Neural cell (in vitro differentiated cells): Measurements from ENCODE around the gene OTOG. TPM values are rescaled to one million over a fixed set of nuclear protein-coding genes. Genes with fewer than 3 reads are reported as not detected.

ENCODE experiments used
- H2AFZ ChIP-seq: fragments of 200-600, 300-800 bp; sonication (generic), shearing (Covaris generic); 2 replicates; pipeline ENCODE4 v1.6.0; 2014; ENCODE audit warnings: low read depth, mild to moderate bottlenecking, antibody characterized with exemption, low read length, moderate library complexity
- H3F3A ChIP-seq: fragments of 200-600 bp; shearing (Covaris generic); 2 replicates; pipeline ENCODE4 v1.6.1; 2016; ENCODE audit warnings: mild to moderate bottlenecking, moderate library complexity, mixed read lengths, antibody characterized with exemption, low read length; ENCODE audit not compliant: insufficient read depth, poor library complexity, severe bottlenecking
- H3K27ac ChIP-seq: fragments of 200-600, 300-800 bp; sonication (generic), shearing (Covaris generic); 2 replicates; pipeline ENCODE4 v1.5.1; 2014; ENCODE audit warnings: mild to moderate bottlenecking, low read length, moderate library complexity
- H3K27me3 ChIP-seq: fragments of 300-800, 200-600 bp; sonication (generic), shearing (Covaris generic); 2 replicates; pipeline ENCODE4 v1.6.0; 2014; ENCODE audit warnings: mild to moderate bottlenecking, low read depth, low read length, moderate library complexity; ENCODE audit not compliant: insufficient read depth
- H3K36me3 ChIP-seq: fragments of 300-800, 200-600 bp; sonication (generic), shearing (Covaris generic); 2 replicates; pipeline ENCODE4 v1.5.1; 2014; ENCODE audit warnings: mild to moderate bottlenecking, antibody characterized with exemption, low read length, moderate library complexity; ENCODE audit not compliant: insufficient read depth
- H3K4me2 ChIP-seq: fragments of 300-800, 200-600 bp; sonication (generic), shearing (Covaris generic); 2 replicates; pipeline ENCODE4 v1.6.0; 2014; ENCODE audit warnings: mild to moderate bottlenecking, low read length
- H3K4me3 ChIP-seq: fragments of 300-800, 200-600 bp; sonication (generic), shearing (Covaris generic); 2 replicates; pipeline ENCODE4 v1.5.1; 2014; ENCODE audit warnings: mild to moderate bottlenecking, low read length, moderate library complexity
- H3K79me2 ChIP-seq: fragments of 200-600 bp; shearing (Covaris generic); replicated peaks from 2 replicates; pipeline ENCODE4 v1.6.0; 2014; ENCODE audit warnings: mild to moderate bottlenecking, low read length, moderate library complexity; ENCODE audit not compliant: insufficient read depth
- H3K9ac ChIP-seq: fragments of 300-800, 200-600 bp; sonication (generic), shearing (Covaris generic); 2 replicates; pipeline ENCODE4 v1.6.1; 2016; ENCODE audit warnings: mild to moderate bottlenecking, low read length, mixed read lengths
- H3K9me2 ChIP-seq: fragments of 200-600 bp; shearing (Covaris generic); 2 replicates; pipeline ENCODE4 v1.6.1; 2016; ENCODE audit warnings: mild to moderate bottlenecking, low read length, mixed read lengths; ENCODE audit not compliant: insufficient read depth
- H3K9me3 ChIP-seq: fragments of 200-600, 300-800 bp; sonication (generic), shearing (Covaris generic); 2 replicates; pipeline ENCODE4 v1.6.1; 2016; ENCODE audit warnings: mild to moderate bottlenecking, mixed run types, low read length, moderate library complexity, mixed read lengths
- H4K20me1 ChIP-seq: fragments of 200-600 bp; shearing (Covaris generic); 2 replicates; pipeline ENCODE4 v1.6.1; 2016; ENCODE audit warnings: mild to moderate bottlenecking, mixed run types; ENCODE audit not compliant: insufficient read depth
- CTCF ChIP-seq: fragments of 450-650 bp; IDR thresholded peaks from 2 replicates; pipeline ENCODE4 v1.5.1; 2014; ENCODE audit warnings: antibody characterized with exemption, mild to moderate bottlenecking, moderate library complexity; ENCODE audit not compliant: poor library complexity, severe bottlenecking
- EP300 ChIP-seq: fragments of 450-650 bp; conservative IDR thresholded peaks from 2 replicates; pipeline ENCODE4 v1.6.1; 2014; ENCODE audit warnings: antibody characterized with exemption, mild to moderate bottlenecking, moderate library complexity; ENCODE audit not compliant: poor library complexity, severe bottlenecking
- EZH2 ChIP-seq: fragments of 200-600, 300-800 bp; shearing (Covaris generic), sonication (generic); IDR thresholded peaks from 2 replicates; pipeline ENCODE4 v1.6.1; 2014; ENCODE audit warnings: antibody characterized with exemption, low read length, borderline replicate concordance, mild to moderate bottlenecking; ENCODE audit not compliant: insufficient read depth, poor library complexity, severe bottlenecking
- MXI1 ChIP-seq: fragments of 450-650 bp; conservative IDR thresholded peaks from 2 replicates; pipeline ENCODE4 v1.6.1; 2014; ENCODE audit warnings: antibody characterized with exemption, mild to moderate bottlenecking; ENCODE audit not compliant: poor library complexity, severe bottlenecking
- POLR2AphosphoS5 ChIP-seq: IDR thresholded peaks from 2 replicates; pipeline ENCODE4 v1.6.1; 2012
- RAD21 ChIP-seq: fragments of 450-650 bp; conservative IDR thresholded peaks from 2 replicates; pipeline ENCODE4 v1.6.1; 2014; ENCODE audit warnings: antibody characterized with exemption, mild to moderate bottlenecking, moderate library complexity
- SMC3 ChIP-seq: fragments of 450-650 bp; conservative IDR thresholded peaks from 2 replicates; pipeline ENCODE4 v1.6.1; 2014; ENCODE audit warnings: antibody characterized with exemption, mild to moderate bottlenecking, moderate library complexity; ENCODE audit not compliant: poor library complexity
- TAF1 ChIP-seq: IDR thresholded peaks from 2 replicates; pipeline ENCODE4 v1.6.1; 2012; ENCODE audit warnings: low read depth
- polyA plus RNA-seq: library from polyadenylated mRNA; depleted of rRNA; stranded (reverse); fragments of >200 nt; gene quantifications from 2 replicates; pipeline ENCODE4 v1.2.3, GENCODE V29; 2014
- TF ChIP-seq, protein P1 (sequence below): IDR thresholded peaks from 2 replicates; pipeline ENCODE4 v1.6.1; 2012; ENCODE audit warnings: borderline replicate concordance

OTOG gene
- polyA plus RNA-seq, 1 donor from 2014 or later, result not detected

DNA sequence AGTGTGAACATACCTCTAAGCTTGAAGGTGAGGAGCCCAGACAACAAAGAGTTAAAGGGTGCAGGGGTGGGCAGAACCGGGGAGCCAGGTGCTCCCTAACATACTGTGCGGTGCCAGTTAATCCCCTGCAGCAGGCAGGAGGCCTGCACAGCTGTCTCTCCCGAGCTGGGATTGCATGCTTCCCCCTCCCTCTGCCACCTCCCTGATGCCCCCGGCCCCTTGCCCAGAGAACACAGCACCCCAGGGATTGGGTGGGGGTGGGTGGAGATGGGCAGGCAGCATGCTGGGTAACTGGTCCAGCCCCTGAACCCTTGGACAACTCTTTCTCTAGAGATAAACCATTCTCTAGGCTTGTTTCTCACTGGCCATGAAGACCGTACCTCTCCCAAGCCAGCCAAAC lies 104.6 kb downstream of the OTOG start:
- Histone ChIP-seq H3K79me2 (no peaks in the 10 kb centered on the region), H3K27ac (no peak overlapping the region), H2AFZ (no peak overlapping the region), H3K4me3 (no peak overlapping the region), H3K9me2 (no peaks in the 10 kb centered on the region), H3K9me3 (no peaks in the 10 kb centered on the region), H3F3A (no peaks in the 10 kb centered on the region), H3K4me2 (no peak overlapping the region), H4K20me1 (no peaks in the 10 kb centered on the region), H3K36me3 (no peaks in the 10 kb centered on the region), H3K9ac (no peak overlapping the region), H3K27me3 (no peaks in the 10 kb centered on the region)
- TF ChIP-seq POLR2AphosphoS5, result no peak

- H3K4me2 ChIP-seq, result no peak overlapping the region
- H4K20me1 ChIP-seq, result no peaks in the 10 kb centered on the region
- H2AFZ ChIP-seq, result no peak overlapping the region
- no peaks in the 10 kb centered on the region for H3K79me2 ChIP-seq
- H3K9me2 ChIP-seq, result no peaks in the 10 kb centered on the region
- no peak for TF ChIP-seq TAF1
- no peaks in the 10 kb centered on the region for H3K36me3 ChIP-seq
- no peaks in the 10 kb centered on the region for H3K27me3 ChIP-seq
- H3K27ac ChIP-seq, result no peak overlapping the region
- no peak overlapping the region for H3K4me3 ChIP-seq
- no peaks in the 10 kb centered on the region for H3F3A ChIP-seq
- no peaks in the 10 kb centered on the region for H3K9me3 ChIP-seq
- no peak overlapping the region for H3K9ac ChIP-seq
Measured at GRCh38 chr11:17652556-17652955, 105.5 kb downstream of the OTOG start.

- Histone ChIP-seq H2AFZ (no peak overlapping the region), H3K79me2 (no peaks in the 10 kb centered on the region), H4K20me1 (no peaks in the 10 kb centered on the region), H3K9me3 (no peaks in the 10 kb centered on the region), H3F3A (no peaks in the 10 kb centered on the region), H3K27ac (no peak overlapping the region), H3K36me3 (no peaks in the 10 kb centered on the region), H3K9ac (no peak overlapping the region), H3K27me3 (no peaks in the 10 kb centered on the region), H3K9me2 (no peaks in the 10 kb centered on the region), H3K4me3 (no peak overlapping the region), H3K4me2 (no peak overlapping the region)
- no peak for TF ChIP-seq CTCF
- no peak for TF ChIP-seq MXI1
- TF ChIP-seq, protein P1, sequence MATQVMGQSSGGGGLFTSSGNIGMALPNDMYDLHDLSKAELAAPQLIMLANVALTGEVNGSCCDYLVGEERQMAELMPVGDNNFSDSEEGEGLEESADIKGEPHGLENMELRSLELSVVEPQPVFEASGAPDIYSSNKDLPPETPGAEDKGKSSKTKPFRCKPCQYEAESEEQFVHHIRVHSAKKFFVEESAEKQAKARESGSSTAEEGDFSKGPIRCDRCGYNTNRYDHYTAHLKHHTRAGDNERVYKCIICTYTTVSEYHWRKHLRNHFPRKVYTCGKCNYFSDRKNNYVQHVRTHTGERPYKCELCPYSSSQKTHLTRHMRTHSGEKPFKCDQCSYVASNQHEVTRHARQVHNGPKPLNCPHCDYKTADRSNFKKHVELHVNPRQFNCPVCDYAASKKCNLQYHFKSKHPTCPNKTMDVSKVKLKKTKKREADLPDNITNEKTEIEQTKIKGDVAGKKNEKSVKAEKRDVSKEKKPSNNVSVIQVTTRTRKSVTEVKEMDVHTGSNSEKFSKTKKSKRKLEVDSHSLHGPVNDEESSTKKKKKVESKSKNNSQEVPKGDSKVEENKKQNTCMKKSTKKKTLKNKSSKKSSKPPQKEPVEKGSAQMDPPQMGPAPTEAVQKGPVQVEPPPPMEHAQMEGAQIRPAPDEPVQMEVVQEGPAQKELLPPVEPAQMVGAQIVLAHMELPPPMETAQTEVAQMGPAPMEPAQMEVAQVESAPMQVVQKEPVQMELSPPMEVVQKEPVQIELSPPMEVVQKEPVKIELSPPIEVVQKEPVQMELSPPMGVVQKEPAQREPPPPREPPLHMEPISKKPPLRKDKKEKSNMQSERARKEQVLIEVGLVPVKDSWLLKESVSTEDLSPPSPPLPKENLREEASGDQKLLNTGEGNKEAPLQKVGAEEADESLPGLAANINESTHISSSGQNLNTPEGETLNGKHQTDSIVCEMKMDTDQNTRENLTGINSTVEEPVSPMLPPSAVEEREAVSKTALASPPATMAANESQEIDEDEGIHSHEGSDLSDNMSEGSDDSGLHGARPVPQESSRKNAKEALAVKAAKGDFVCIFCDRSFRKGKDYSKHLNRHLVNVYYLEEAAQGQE, result no peak
- no peak for TF ChIP-seq RAD21
- no peak for TF ChIP-seq EZH2
- no peak for TF ChIP-seq SMC3
- TF ChIP-seq TAF1, result no peak
- no peak for TF ChIP-seq EP300
- TF ChIP-seq POLR2AphosphoS5, result no peak
Measured at GRCh38 chr11:17653611-17654010, 106.6 kb downstream of the OTOG start.
